ENCODE measurements around the gene NLK. TPM values are rescaled to one million over a fixed set of nuclear protein-coding genes. Genes with fewer than 3 reads are reported as not detected.
A peak's percentile ranks its signal among the peaks of the same experiment; 100 is the strongest.

NLK gene
- total and polyA plus RNA-seq, 10 of the 15 experiments (the other 5 are each of a cell fraction or from before 2014, with no cell fraction given): 5.0 to 22.9 (median 15.0) TPM

DNA sequence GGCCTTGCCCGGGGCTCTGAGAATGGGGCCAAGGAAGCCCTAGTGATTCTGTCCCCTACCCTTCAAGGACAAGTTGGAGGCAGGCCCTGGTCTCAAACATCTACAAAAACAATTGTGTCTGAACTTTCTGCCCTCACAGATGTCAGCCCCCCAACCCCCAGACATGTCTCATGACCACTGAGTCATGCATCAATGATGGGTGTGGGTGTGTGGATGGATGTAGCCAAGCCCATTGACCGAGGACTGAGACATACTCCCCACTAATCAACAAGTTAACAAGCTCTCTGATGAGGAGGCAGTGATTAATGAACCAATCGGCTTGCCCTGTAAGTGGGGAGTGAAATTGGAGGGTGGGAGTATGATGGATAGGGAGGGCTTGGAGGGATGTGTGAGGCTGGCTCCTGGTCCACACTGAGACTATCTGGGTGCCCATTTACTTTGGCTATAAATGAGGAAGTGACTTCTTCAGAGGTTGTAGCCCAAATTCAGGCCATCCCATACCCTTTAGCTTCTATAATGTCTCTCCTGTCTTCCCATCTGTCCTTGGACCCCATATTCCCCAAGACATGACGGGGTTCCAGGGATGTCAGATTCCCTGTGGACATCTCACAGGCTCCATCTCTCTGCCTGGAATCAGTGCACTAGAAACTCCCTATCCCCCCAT lies 179.4 kb downstream of the NLK start:
- no peaks in the 10 kb centered on the region for H3K36me3 ChIP-seq (ENCODE audit: control insufficient read depth in 2 of 2, insufficient read depth in 2 of 2, low read length in 1 of 2)
- no peaks in the 10 kb centered on the region; a peak in 1 of 4 replicates for H3K27me3 ChIP-seq (replicated peaks in 1 of 2; ENCODE audit: control insufficient read depth in 2 of 2, insufficient read depth in 2 of 2, low read length in 1 of 2)
- RAD21 ChIA-PET (ENCODE audit: unreplicated experiment): no interaction called here
- CTCF ChIA-PET: no interaction called here
- TF ChIP-seq SPI1 (IDR thresholded peaks at IDR 0.05; ENCODE audit: borderline replicate concordance, insufficient read depth, low read depth, low read length): peak; percentile 67
- TF ChIP-seq SMARCA5 (IDR thresholded peaks at IDR 0.05): no peak
- no peak for TF ChIP-seq IRF4 (IDR thresholded peaks at IDR 0.05; ENCODE audit: low read depth, low read length)
- no peaks in the 10 kb centered on the region for H3K4me1 ChIP-seq (ENCODE audit: control insufficient read depth, insufficient read depth, low read length)
- FAIRE-seq (no peak), DNase-seq (ENCODE audit: low read depth, low spot score) (no peak), ATAC-seq (no peak)
- SMC1A ChIA-PET (ENCODE audit: uncharacterized antibody, unreplicated experiment): no interaction called here
- H3K79me2 ChIP-seq (ENCODE audit: control insufficient read depth, insufficient read depth, low read length): no peaks in the 10 kb centered on the region
- no peak overlapping the region for H2AFZ ChIP-seq (ENCODE audit: control insufficient read depth, low read depth, low read length)
- intact Hi-C loops (cut with micrococcal nuclease; ENCODE audit: unreplicated experiment): no loop called here
- H3K9me3 ChIP-seq (replicated peaks; ENCODE audit: control insufficient read depth, insufficient read depth, low read length): no peaks in the 10 kb centered on the region
- 14% methylated on average over 3 of the region's 4 CpGs for WGBS (ENCODE audit: insufficient coverage, insufficient replicate concordance, low lambda C conversion rate, missing lambda C conversion rate)
- H4K20me1 ChIP-seq (ENCODE audit: control insufficient read depth, insufficient read depth): no peaks in the 10 kb centered on the region
- BruUV-seq (replicated peaks): no TSS peak
- H3K4me2 ChIP-seq (ENCODE audit: control insufficient read depth, insufficient read depth): no peak overlapping the region
- H3K4me3 ChIP-seq: no peak overlapping the region
- no peak overlapping the region for H3K27ac ChIP-seq (ENCODE audit: control insufficient read depth, insufficient read depth)
- POLR2A ChIA-PET: interaction anchor here (0.7 kb wide), 1 partner anchor 56 kb away, joined by 3 read pairs; no protein-coding TSS in a partner anchor
- in situ Hi-C loops (cut with MboI): no loop called here
- no peak overlapping the region for H3K9ac ChIP-seq (ENCODE audit: control insufficient read depth, insufficient read depth, low read length)

- H3K9ac ChIP-seq (ENCODE audit: control insufficient read depth, insufficient read depth, low read length): no peak overlapping the region
- no peaks in the 10 kb centered on the region for H4K20me1 ChIP-seq (ENCODE audit: control insufficient read depth, insufficient read depth)
- no peak overlapping the region for H3K27ac ChIP-seq (ENCODE audit: control insufficient read depth, insufficient read depth)
- DNase-seq (ENCODE audit: low read depth, low spot score) (no peak), ATAC-seq (no peak), FAIRE-seq (no peak)
- intact Hi-C loops (cut with micrococcal nuclease; ENCODE audit: unreplicated experiment) (no loop called here), in situ Hi-C loops (cut with MboI) (no loop called here)
- TF ChIP-seq ZNF24 (IDR thresholded peaks at IDR 0.05) (no peak), YY1 (IDR thresholded peaks at IDR 0.05; ENCODE audit: low read depth, low read length) (no peak), POLR2A (IDR thresholded peaks at IDR 0.05; ENCODE audit: low read depth, low read length) (no peak), TAF1 (IDR thresholded peaks at IDR 0.05; ENCODE audit: borderline replicate concordance, low read depth, low read length) (no peak), NR2C1 (IDR thresholded peaks at IDR 0.05) (no peak), BCL11A (IDR thresholded peaks at IDR 0.05; ENCODE audit: low read depth, low read length) (no peak), NRF1 (conservative IDR thresholded peaks at IDR 0.05; ENCODE audit: low read depth, low read length) (no peak)
- WGBS (ENCODE audit: insufficient coverage, insufficient replicate concordance, low lambda C conversion rate, missing lambda C conversion rate): 79% methylated on average over 3 of the region's 3 CpGs
- no peak overlapping the region for H3K4me2 ChIP-seq (ENCODE audit: control insufficient read depth, insufficient read depth)
- no peak overlapping the region for H2AFZ ChIP-seq (ENCODE audit: control insufficient read depth, low read depth, low read length)
- ChIA-PET CTCF (no interaction called here), SMC1A (ENCODE audit: uncharacterized antibody, unreplicated experiment) (no interaction called here), POLR2A (no interaction called here), RAD21 (ENCODE audit: unreplicated experiment) (no interaction called here)
- no peaks in the 10 kb centered on the region for H3K4me1 ChIP-seq (ENCODE audit: control insufficient read depth, insufficient read depth, low read length)
- H3K27me3 ChIP-seq (replicated peaks in 1 of 2; ENCODE audit: control insufficient read depth in 2 of 2, insufficient read depth in 2 of 2, low read length in 1 of 2): peaks cover 0 to 6% of the 10 kb centered on the region in 2 experiments; a peak in 1 of 4 replicates
- H3K9me3 ChIP-seq (replicated peaks; ENCODE audit: control insufficient read depth, insufficient read depth, low read length): no peaks in the 10 kb centered on the region
- BruUV-seq (replicated peaks): no TSS peak
- H3K79me2 ChIP-seq (ENCODE audit: control insufficient read depth, insufficient read depth, low read length): no peaks in the 10 kb centered on the region
- no peaks in the 10 kb centered on the region for H3K36me3 ChIP-seq (ENCODE audit: control insufficient read depth in 2 of 2, insufficient read depth in 2 of 2, low read length in 1 of 2)
- H3K4me3 ChIP-seq: no peak overlapping the region
Measured at GRCh38 chr17:28225271-28225670, 182.8 kb downstream of the NLK start.

Measured in GM12878 (cell line).